B cell (primary cell): Measurements from ENCODE around the gene MRPL54. TPM values are rescaled to one million over a fixed set of nuclear protein-coding genes. Genes with fewer than 3 reads are reported as not detected.

ENCODE experiments used
- ATAC-seq: fragments of 200-7000 bp; cut with Tn5 transposase; one replicate; pipeline ENCODE4 v1.10.0; 2021; ENCODE audit warnings: low read depth, mild to moderate bottlenecking, moderate number of reproducible peaks, moderate library complexity
- CTCF ChIA-PET: fragments of 350-600 bp; sonication (Branson Sonifier 250); formaldehyde crosslinking; loops from one replicate; lab custom pipeline; 2021; ENCODE audit warnings: antibody characterized with exemption, inconsistent platforms; lab: Charles Lee
- POLR2A ChIA-PET: fragments of 350-600 bp; sonication (Branson Sonifier 250); formaldehyde crosslinking; loops from one replicate; lab custom pipeline; 2021; ENCODE audit warnings: antibody characterized with exemption; lab: Charles Lee
- DNase-seq: peaks from one replicate; pipeline ENCODE4 v3.0.0; 2013
- H2AFZ ChIP-seq: 2 replicates; pipeline ENCODE4 v1.6.1; 2012; ENCODE audit warnings: mild to moderate bottlenecking, low read depth, low read length; ENCODE audit not compliant: insufficient read depth, poor library complexity, severe bottlenecking
- H3K27ac ChIP-seq, 2 donors: 1 replicate in 1 of 2; 2 replicates in 1 of 2; pipeline ENCODE4 v1.5.1; 2012 to 2013; ENCODE audit warnings: low read length in 2 of 2, mild to moderate bottlenecking in 2 of 2, moderate library complexity in 1 of 2
- H3K27me3 ChIP-seq, 4 experiments: fragments of 200-600 bp in 1 of 4; sonication (generic) in 1 of 4; replicated peaks in 1 of 4; 1 replicate in 2 of 4; 2 replicates in 2 of 4; pipeline versions ENCODE4 v1.6.1 to v1.7.0; 2013 to 2016; ENCODE audit warnings: low read length in 3 of 4, mild to moderate bottlenecking in 2 of 4, mixed read lengths in 1 of 4, moderate library complexity in 1 of 4; ENCODE audit not compliant: insufficient read depth in 4 of 4, control insufficient read depth in 3 of 4; ENCODE audit errors: control extremely low read depth in 1 of 4
- H3K36me3 ChIP-seq, 2 experiments: replicated peaks in 1 of 2; 1 replicate in 1 of 2; 2 replicates in 1 of 2; pipeline versions ENCODE4 v1.6.1 to v1.7.1; 2013; ENCODE audit warnings: low read length in 1 of 2; ENCODE audit not compliant: insufficient read depth in 2 of 2, control insufficient read depth in 1 of 2; ENCODE audit errors: control extremely low read depth in 1 of 2, extremely low read depth in 1 of 2
- H3K4me1 ChIP-seq, 2 donors: fragments of 200-600 bp in 1 of 2; sonication (generic) in 1 of 2; 1 replicate in 1 of 2; 2 replicates in 1 of 2; pipeline versions ENCODE4 v1.5.1 to v1.6.1; 2013 to 2017; ENCODE audit warnings: low read length in 2 of 2; ENCODE audit not compliant: control insufficient read depth in 2 of 2, insufficient read depth in 2 of 2
- H3K4me2 ChIP-seq: replicated peaks from 2 replicates; pipeline ENCODE3; 2012; ENCODE audit warnings: mild to moderate bottlenecking, low read depth, low read length; ENCODE audit not compliant: poor library complexity, severe bottlenecking
- H3K4me3 ChIP-seq, 5 experiments: fragments of 200-600 bp in 1 of 5; sonication (generic) in 1 of 5; 1 replicate in 3 of 5; 2 replicates in 2 of 5; pipeline versions ENCODE4 v1.5.1 to v1.7.0; 2011 to 2016; ENCODE audit warnings: low read length in 4 of 5, mild to moderate bottlenecking in 4 of 5, low read depth in 2 of 5, control low read depth in 1 of 5, moderate library complexity in 1 of 5; ENCODE audit not compliant: insufficient read depth in 1 of 5; ENCODE audit errors: control extremely low read depth in 1 of 5, extremely low read depth in 1 of 5
- H3K79me2 ChIP-seq: fragments of 200-600 bp; sonication (generic); one replicate; pipeline ENCODE4 v1.6.0; 2016; ENCODE audit warnings: low read length; ENCODE audit not compliant: control insufficient read depth, insufficient read depth
- H3K9ac ChIP-seq: fragments of 200-600 bp; sonication (generic); 2 replicates; pipeline ENCODE4 v1.6.1; 2017; ENCODE audit warnings: mild to moderate bottlenecking, low read length, moderate library complexity
- H3K9me3 ChIP-seq, 3 donors: one replicate each; pipeline versions ENCODE4 v1.6.1 to v1.7.1; 2013; ENCODE audit warnings: low read length in 2 of 3; ENCODE audit not compliant: control insufficient read depth in 2 of 3, insufficient read depth in 1 of 3; ENCODE audit errors: control extremely low read depth in 1 of 3
- H4K20me1 ChIP-seq: 2 replicates; pipeline ENCODE4 v1.6.0; 2012; ENCODE audit warnings: mild to moderate bottlenecking, low read length; ENCODE audit not compliant: insufficient read depth, control insufficient read depth, poor library complexity, severe bottlenecking
- H3K27ac Mint-ChIP-seq: one replicate; pipeline ENCODE4 v1.8.0; 2021; ENCODE audit warnings: mixed read lengths
- H3K27me3 Mint-ChIP-seq: one replicate; pipeline ENCODE4 v1.8.0; 2021; ENCODE audit warnings: mixed read lengths
- H3K4me1 Mint-ChIP-seq: one replicate; pipeline ENCODE4 v1.8.0; 2021; ENCODE audit warnings: mixed read lengths
- H3K4me3 Mint-ChIP-seq: one replicate; pipeline ENCODE4 v1.8.0; 2021; ENCODE audit warnings: mixed read lengths
- H3K9me3 Mint-ChIP-seq: one replicate; pipeline ENCODE4 v1.8.0; 2022; ENCODE audit warnings: mixed read lengths; ENCODE audit not compliant: insufficient read depth
- EZH2 ChIP-seq: IDR thresholded peaks from 2 replicates; pipeline ENCODE4 v1.6.1; 2012; ENCODE audit warnings: borderline replicate concordance, low read depth, mild to moderate bottlenecking, moderate library complexity, low read length; ENCODE audit not compliant: insufficient read depth, poor library complexity, severe bottlenecking
- WGBS: methylation state at CpG from one replicate; pipeline ENCODE4 v1.1.5; 2013; ENCODE audit warnings: missing lambda C conversion rate; ENCODE audit not compliant: insufficient coverage; 5-methylcytosine and 5-hydroxymethylcytosine counted together
- intact Hi-C: fragments of 100-400 bp; cut with micrococcal nuclease; formaldehyde crosslinking; loops from one replicate; pipeline ENCODE4 v1.10.0; 2022
- polyA plus RNA-seq: library from polyadenylated mRNA; depleted of rRNA; stranded (reverse); fragments of >200 nt; gene quantifications from 2 replicates; pipeline ENCODE4 v1.2.3, GENCODE V29; 2012
- total RNA-seq, 2 donors: library from RNA; stranded (reverse); fragments of 120-200 nt in 1 of 2; gene quantifications; 1 replicate in 1 of 2; 2 replicates in 1 of 2; pipeline versions ENCODE4 v1.2.3 to v1.2.4, GENCODE V29; 2013 to 2022
- TF ChIP-seq, protein P1 (sequence below): fragments of 200-600 bp; IDR thresholded peaks from one replicate; pipeline ENCODE4 v1.8.0; 2022; ENCODE audit warnings: antibody characterized with exemption, mild to moderate bottlenecking

The MRPL54 gene
- total and polyA plus RNA-seq, 2 donors (not counting 1 experiment from before 2014, with no cell fraction given), result 54.3 to 75.1 TPM

DNA sequence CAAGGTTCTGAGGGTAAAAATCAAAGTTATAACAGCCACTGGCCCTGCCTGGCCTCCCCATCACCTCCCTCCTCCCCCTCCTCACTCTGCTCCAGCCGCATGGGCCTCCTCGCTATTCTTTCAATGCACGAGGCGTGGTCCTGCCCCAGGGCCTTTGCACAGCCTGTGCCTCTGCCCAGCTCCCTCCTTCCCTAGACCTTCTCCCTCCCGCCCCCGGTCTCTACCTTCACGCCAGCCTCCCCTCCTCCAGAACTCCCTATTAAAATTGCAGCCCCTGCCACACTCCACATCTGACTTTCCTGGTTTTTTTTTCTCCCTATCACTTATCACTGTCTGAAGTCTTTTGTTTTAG, 6.2 kb downstream of the MRPL54 start:
- Mint-ChIP-seq H3K27me3 (no peaks in the 10 kb centered on the region), H3K4me1 (no peaks in the 10 kb centered on the region), H3K9me3 (no peaks in the 10 kb centered on the region), H3K4me3 (no peak overlapping the region), H3K27ac (no peak overlapping the region)
- Histone ChIP-seq H3K4me1 (no peaks in the 10 kb centered on the region), H3K79me2 (peaks cover 14% of the 10 kb centered on the region), H3K4me2 (no peak overlapping the region), H3K36me3 (peaks cover 0 to 31% of the 10 kb centered on the region in 2 experiments), H3K4me3 (no peak overlapping the region), H3K27ac (no peak overlapping the region), H3K9ac (no peak overlapping the region), H3K27me3 (no peaks in the 10 kb centered on the region), H3K9me3 (no peaks in the 10 kb centered on the region), H2AFZ (no peak overlapping the region), H4K20me1 (peaks cover 34% of the 10 kb centered on the region)
- ChIA-PET CTCF (no interaction called here), POLR2A (no interaction called here)
- 80% methylated on average over 4 of the region's 7 CpGs for WGBS
- TF ChIP-seq, protein P1, sequence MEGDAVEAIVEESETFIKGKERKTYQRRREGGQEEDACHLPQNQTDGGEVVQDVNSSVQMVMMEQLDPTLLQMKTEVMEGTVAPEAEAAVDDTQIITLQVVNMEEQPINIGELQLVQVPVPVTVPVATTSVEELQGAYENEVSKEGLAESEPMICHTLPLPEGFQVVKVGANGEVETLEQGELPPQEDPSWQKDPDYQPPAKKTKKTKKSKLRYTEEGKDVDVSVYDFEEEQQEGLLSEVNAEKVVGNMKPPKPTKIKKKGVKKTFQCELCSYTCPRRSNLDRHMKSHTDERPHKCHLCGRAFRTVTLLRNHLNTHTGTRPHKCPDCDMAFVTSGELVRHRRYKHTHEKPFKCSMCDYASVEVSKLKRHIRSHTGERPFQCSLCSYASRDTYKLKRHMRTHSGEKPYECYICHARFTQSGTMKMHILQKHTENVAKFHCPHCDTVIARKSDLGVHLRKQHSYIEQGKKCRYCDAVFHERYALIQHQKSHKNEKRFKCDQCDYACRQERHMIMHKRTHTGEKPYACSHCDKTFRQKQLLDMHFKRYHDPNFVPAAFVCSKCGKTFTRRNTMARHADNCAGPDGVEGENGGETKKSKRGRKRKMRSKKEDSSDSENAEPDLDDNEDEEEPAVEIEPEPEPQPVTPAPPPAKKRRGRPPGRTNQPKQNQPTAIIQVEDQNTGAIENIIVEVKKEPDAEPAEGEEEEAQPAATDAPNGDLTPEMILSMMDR, result no peak
- TF ChIP-seq EZH2, result no peak
- DNase-seq (no peak), ATAC-seq (no peak)
- intact Hi-C loops, result loop anchor here (10.0 kb wide), 1 partner anchor 1916 kb away; the partner anchor contains the start of genes HSD11B1L and MICOS13

- Mint-ChIP-seq H3K27me3 (no peaks in the 10 kb centered on the region), H3K27ac (no peak overlapping the region), H3K4me1 (no peaks in the 10 kb centered on the region), H3K9me3 (no peaks in the 10 kb centered on the region), H3K4me3 (no peak overlapping the region)
- H3K79me2 ChIP-seq, result peaks cover 14% of the 10 kb centered on the region
- H4K20me1 ChIP-seq, result peaks cover 34% of the 10 kb centered on the region
- no peaks in the 10 kb centered on the region for H3K4me1 ChIP-seq
- 96% methylated on average over 17 of the region's 17 CpGs for WGBS
- ATAC-seq (no peak), DNase-seq (no peak)
- no peak overlapping the region for H2AFZ ChIP-seq
- no peak overlapping the region for H3K4me3 ChIP-seq
- no peak overlapping the region for H3K27ac ChIP-seq
- peaks cover 0 to 31% of the 10 kb centered on the region in 2 experiments for H3K36me3 ChIP-seq
- no peaks in the 10 kb centered on the region for H3K9me3 ChIP-seq
- ChIA-PET CTCF (no interaction called here), POLR2A (no interaction called here)
- no peak overlapping the region for H3K9ac ChIP-seq
- TF ChIP-seq, protein P1, result no peak
- no peak for TF ChIP-seq EZH2
- H3K4me2 ChIP-seq, result no peak overlapping the region
- no peaks in the 10 kb centered on the region for H3K27me3 ChIP-seq
- intact Hi-C loops, result loop anchor here (10.0 kb wide), 1 partner anchor 1915 kb away; the partner anchor contains the start of genes HSD11B1L and MICOS13
Measured at GRCh38 chr19:3769494-3769893, 7.0 kb downstream of the MRPL54 start.
